ENCODE data around the gene FGF5. TPM values are rescaled to one million over a fixed set of nuclear protein-coding genes. Genes with fewer than 3 reads are reported as not detected.

FGF5 gene
- total and polyA plus RNA-seq, 2 of the 13 experiments (the other 11 are each of a cell fraction or from before 2014, with no cell fraction given), result not detected

- TF ChIP-seq CENPT (CRISPR knock-in tag; IDR thresholded peaks at IDR 0.05; ENCODE audit: low read depth), result no peak
Observed at GRCh38 chr4:80252427-80252826, 14.0 kb upstream of the FGF5 start (continued).

DNA sequence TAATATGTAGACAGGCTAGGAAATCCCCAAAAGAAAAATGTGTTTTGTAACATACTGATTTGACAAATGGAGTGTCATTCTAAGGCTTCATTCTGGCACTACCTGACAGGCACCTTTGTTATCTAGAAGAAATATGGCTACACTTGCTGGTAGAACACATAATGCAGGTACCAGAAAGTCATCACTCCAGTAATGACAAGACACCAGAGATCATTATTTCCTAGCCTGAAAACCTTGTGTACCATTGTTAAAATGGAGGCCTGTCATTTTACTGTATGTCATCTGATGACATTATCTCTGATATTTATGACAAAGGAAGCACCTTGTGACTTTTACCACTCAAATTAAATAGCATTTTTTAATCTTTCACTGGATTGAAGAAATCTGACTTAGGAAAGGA is 13.5 kb upstream of the FGF5 start:
- ATAC-seq (no peak), FAIRE-seq (no peak), DNase-seq (ENCODE audit: low spot score) (no peak)
- no peak overlapping the region for H3K27ac ChIP-seq (ENCODE audit: extremely low read length, insufficient read depth, low read length)
- H2AFZ ChIP-seq (ENCODE audit: low read length), result no peak overlapping the region
- H4K20me1 ChIP-seq (ENCODE audit: insufficient read depth, low read length), result no peaks in the 10 kb centered on the region
- no peaks in the 10 kb centered on the region for H3K79me2 ChIP-seq (ENCODE audit: insufficient read depth, low read length)
- no peaks in the 10 kb centered on the region for H3K36me3 ChIP-seq (replicated peaks in 1 of 2; ENCODE audit: control insufficient read depth in 1 of 2, insufficient read depth in 2 of 2, low read length in 2 of 2)
- H3K4me3 ChIP-seq (replicated peaks in 1 of 3; ENCODE audit: insufficient read depth in 1 of 3, low read depth in 2 of 3, low read length in 3 of 3), result no peak overlapping the region
- H3K4me2 ChIP-seq (ENCODE audit: low read depth, low read length), result no peak overlapping the region
- no peaks in the 10 kb centered on the region for H3K4me1 ChIP-seq (ENCODE audit: insufficient read depth, low read length)
- no peaks in the 10 kb centered on the region for H3K9me3 ChIP-seq (ENCODE audit: low read length)
- no peak overlapping the region for H3K9ac ChIP-seq (ENCODE audit: insufficient read depth, low read depth, low read length)
- no peak for TF ChIP-seq NRL (CRISPR knock-in tag; IDR thresholded peaks at IDR 0.05; ENCODE audit: borderline replicate concordance)
- no peak for TF ChIP-seq ZNF543 (CRISPR knock-in tag; IDR thresholded peaks at IDR 0.05)
- TF ChIP-seq AGO1 (IDR thresholded peaks at IDR 0.05; ENCODE audit: low read depth, low read length, poor library complexity, severe bottlenecking), result no peak
- TF ChIP-seq PCBP2 (optimal IDR thresholded peaks at IDR 0.05; ENCODE audit: low read depth, low read length, poor library complexity, severe bottlenecking), result no peak
- TF ChIP-seq, protein P1, sequence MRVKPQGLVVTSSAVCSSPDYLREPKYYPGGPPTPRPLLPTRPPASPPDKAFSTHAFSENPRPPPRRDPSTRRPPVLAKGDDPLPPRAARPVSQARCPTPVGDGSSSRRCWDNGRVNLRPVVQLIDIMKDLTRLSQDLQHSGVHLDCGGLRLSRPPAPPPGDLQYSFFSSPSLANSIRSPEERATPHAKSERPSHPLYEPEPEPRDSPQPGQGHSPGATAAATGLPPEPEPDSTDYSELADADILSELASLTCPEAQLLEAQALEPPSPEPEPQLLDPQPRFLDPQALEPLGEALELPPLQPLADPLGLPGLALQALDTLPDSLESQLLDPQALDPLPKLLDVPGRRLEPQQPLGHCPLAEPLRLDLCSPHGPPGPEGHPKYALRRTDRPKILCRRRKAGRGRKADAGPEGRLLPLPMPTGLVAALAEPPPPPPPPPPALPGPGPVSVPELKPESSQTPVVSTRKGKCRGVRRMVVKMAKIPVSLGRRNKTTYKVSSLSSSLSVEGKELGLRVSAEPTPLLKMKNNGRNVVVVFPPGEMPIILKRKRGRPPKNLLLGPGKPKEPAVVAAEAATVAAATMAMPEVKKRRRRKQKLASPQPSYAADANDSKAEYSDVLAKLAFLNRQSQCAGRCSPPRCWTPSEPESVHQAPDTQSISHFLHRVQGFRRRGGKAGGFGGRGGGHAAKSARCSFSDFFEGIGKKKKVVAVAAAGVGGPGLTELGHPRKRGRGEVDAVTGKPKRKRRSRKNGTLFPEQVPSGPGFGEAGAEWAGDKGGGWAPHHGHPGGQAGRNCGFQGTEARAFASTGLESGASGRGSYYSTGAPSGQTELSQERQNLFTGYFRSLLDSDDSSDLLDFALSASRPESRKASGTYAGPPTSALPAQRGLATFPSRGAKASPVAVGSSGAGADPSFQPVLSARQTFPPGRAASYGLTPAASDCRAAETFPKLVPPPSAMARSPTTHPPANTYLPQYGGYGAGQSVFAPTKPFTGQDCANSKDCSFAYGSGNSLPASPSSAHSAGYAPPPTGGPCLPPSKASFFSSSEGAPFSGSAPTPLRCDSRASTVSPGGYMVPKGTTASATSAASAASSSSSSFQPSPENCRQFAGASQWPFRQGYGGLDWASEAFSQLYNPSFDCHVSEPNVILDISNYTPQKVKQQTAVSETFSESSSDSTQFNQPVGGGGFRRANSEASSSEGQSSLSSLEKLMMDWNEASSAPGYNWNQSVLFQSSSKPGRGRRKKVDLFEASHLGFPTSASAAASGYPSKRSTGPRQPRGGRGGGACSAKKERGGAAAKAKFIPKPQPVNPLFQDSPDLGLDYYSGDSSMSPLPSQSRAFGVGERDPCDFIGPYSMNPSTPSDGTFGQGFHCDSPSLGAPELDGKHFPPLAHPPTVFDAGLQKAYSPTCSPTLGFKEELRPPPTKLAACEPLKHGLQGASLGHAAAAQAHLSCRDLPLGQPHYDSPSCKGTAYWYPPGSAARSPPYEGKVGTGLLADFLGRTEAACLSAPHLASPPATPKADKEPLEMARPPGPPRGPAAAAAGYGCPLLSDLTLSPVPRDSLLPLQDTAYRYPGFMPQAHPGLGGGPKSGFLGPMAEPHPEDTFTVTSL (CRISPR knock-in tag; IDR thresholded peaks at IDR 0.05; ENCODE audit: borderline replicate concordance), result no peak
- no peak for TF ChIP-seq ZNF850 (CRISPR knock-in tag; conservative IDR thresholded peaks at IDR 0.05)
- TF ChIP-seq PITX1 (CRISPR knock-in tag; IDR thresholded peaks at IDR 0.05), result no peak
- CTCF ChIA-PET (ENCODE audit: low intra/inter-chr PET ratio, low total read pairs), result no interaction called here
- intact Hi-C loops (cut with micrococcal nuclease; ENCODE audit: unreplicated experiment), result no loop called here
- BruUV-seq (replicated peaks), result no TSS peak
- in situ Hi-C loops (cut with HindIII; ENCODE audit: extremely low pct_ligation_motif_present, low pct_unique_long_range_greater_than_20kb), result no loop called here
- no peaks in the 10 kb centered on the region for H3K27me3 ChIP-seq (ENCODE audit: control insufficient read depth in 1 of 2, insufficient read depth in 2 of 2, low read length in 2 of 2)
- POLR2A ChIA-PET, result no interaction called here
